Trophoblast cell (in vitro differentiated cells and primary cell): ENCODE results near the gene UQCRHL.
A peak's percentile ranks its signal among the peaks of the same experiment; 100 is the strongest.

Experiments
- DNase-seq, 2 donors: peaks; one replicate each; pipeline ENCODE4 v3.0.0-alpha.2; 2016
- H2AFZ ChIP-seq: 2 replicates; pipeline ENCODE4 v1.6.1; 2013; ENCODE audit warnings: low read length, moderate library complexity, mild to moderate bottlenecking; ENCODE audit not compliant: insufficient read depth, poor library complexity
- H2AK5ac ChIP-seq: 2 replicates; pipeline ENCODE4 v1.6.1; 2013; ENCODE audit warnings: mild to moderate bottlenecking, low read length
- H2BK120ac ChIP-seq: 2 replicates; pipeline ENCODE4 v1.6.1; 2013; ENCODE audit warnings: low read length, mild to moderate bottlenecking, moderate library complexity; ENCODE audit not compliant: insufficient read depth, poor library complexity
- H2BK12ac ChIP-seq: 2 replicates; pipeline ENCODE4 v1.6.1; 2013; ENCODE audit warnings: mild to moderate bottlenecking, low read length, moderate library complexity
- H2BK5ac ChIP-seq: 2 replicates; pipeline ENCODE4 v1.6.1; 2013; ENCODE audit warnings: low read length, low read depth, moderate library complexity, mild to moderate bottlenecking; ENCODE audit not compliant: poor library complexity
- H3K14ac ChIP-seq: 2 replicates; pipeline ENCODE4 v1.6.1; 2013; ENCODE audit warnings: mild to moderate bottlenecking, low read length
- H3K18ac ChIP-seq: 2 replicates; pipeline ENCODE4 v1.6.1; 2013; ENCODE audit warnings: mild to moderate bottlenecking, low read length
- H3K23ac ChIP-seq: 2 replicates; pipeline ENCODE4 v1.6.1; 2013; ENCODE audit warnings: low read length
- H3K27ac ChIP-seq: 2 replicates; pipeline ENCODE4 v1.5.1; 2013; ENCODE audit warnings: low read depth, mild to moderate bottlenecking, inconsistent platforms, low read length, moderate library complexity
- H3K27me3 ChIP-seq: 2 replicates; pipeline ENCODE4 v1.6.1; 2013; ENCODE audit warnings: inconsistent platforms, mild to moderate bottlenecking, low read length, moderate library complexity; ENCODE audit not compliant: insufficient read depth
- H3K36me3 ChIP-seq, 2 experiments: 1 replicate in 1 of 2; 2 replicates in 1 of 2; pipeline ENCODE4 v1.6.1; 2013; ENCODE audit warnings: low read length in 2 of 2, mild to moderate bottlenecking in 2 of 2, moderate library complexity in 1 of 2; ENCODE audit not compliant: insufficient read depth in 2 of 2, control insufficient read depth in 1 of 2
- H3K4ac ChIP-seq: 2 replicates; pipeline ENCODE4 v1.6.1; 2013; ENCODE audit warnings: low read depth, mild to moderate bottlenecking, low read length, moderate library complexity
- H3K4me1 ChIP-seq, 2 experiments: 1 replicate in 1 of 2; 2 replicates in 1 of 2; pipeline ENCODE4 v1.6.1; 2013; ENCODE audit warnings: low read length in 2 of 2, mild to moderate bottlenecking in 2 of 2, moderate library complexity in 1 of 2; ENCODE audit not compliant: insufficient read depth in 2 of 2, control insufficient read depth in 1 of 2
- H3K4me2 ChIP-seq: 2 replicates; pipeline ENCODE4 v1.6.1; 2013; ENCODE audit warnings: inconsistent platforms, mild to moderate bottlenecking, low read length, moderate library complexity
- H3K4me3 ChIP-seq: 2 replicates; pipeline ENCODE4 v1.5.1; 2013; ENCODE audit warnings: mild to moderate bottlenecking, low read depth, low read length, inconsistent platforms
- H3K79me1 ChIP-seq: one replicate; pipeline ENCODE4 v1.6.1; 2013; ENCODE audit warnings: low read length
- H3K79me2 ChIP-seq: 2 replicates; pipeline ENCODE4 v1.6.1; 2013; ENCODE audit warnings: low read length, mild to moderate bottlenecking; ENCODE audit not compliant: control insufficient read depth, insufficient read depth, poor library complexity
- H3K9ac ChIP-seq: 2 replicates; pipeline ENCODE4 v1.6.1; 2013; ENCODE audit warnings: mild to moderate bottlenecking, low read length
- H3K9me3 ChIP-seq: 2 replicates; pipeline ENCODE4 v1.6.1; 2013; ENCODE audit warnings: low read depth, mild to moderate bottlenecking, control low read depth, inconsistent platforms, low read length; ENCODE audit not compliant: insufficient read depth
- H4K12ac ChIP-seq: 2 replicates; pipeline ENCODE4 v1.6.1; 2013; ENCODE audit warnings: low read depth, mild to moderate bottlenecking, low read length, moderate library complexity
- H4K8ac ChIP-seq: 2 replicates; pipeline ENCODE4 v1.6.1; 2013; ENCODE audit warnings: low read depth, mild to moderate bottlenecking, low read length, moderate library complexity
- H4K91ac ChIP-seq: one replicate; pipeline ENCODE4 v1.6.1; 2013; ENCODE audit warnings: low read depth, mild to moderate bottlenecking, low read length, moderate library complexity
- WGBS: extraction: QIAGEN DNeasy Blood & Tissue Kit; methylation state at CpG from one replicate; pipeline ENCODE4 v1.1.7; 2013; ENCODE audit warnings: missing lambda C conversion rate; ENCODE audit not compliant: insufficient read length, insufficient coverage; ENCODE audit errors: extremely low coverage; 5-methylcytosine and 5-hydroxymethylcytosine counted together

The UQCRHL gene

DNA sequence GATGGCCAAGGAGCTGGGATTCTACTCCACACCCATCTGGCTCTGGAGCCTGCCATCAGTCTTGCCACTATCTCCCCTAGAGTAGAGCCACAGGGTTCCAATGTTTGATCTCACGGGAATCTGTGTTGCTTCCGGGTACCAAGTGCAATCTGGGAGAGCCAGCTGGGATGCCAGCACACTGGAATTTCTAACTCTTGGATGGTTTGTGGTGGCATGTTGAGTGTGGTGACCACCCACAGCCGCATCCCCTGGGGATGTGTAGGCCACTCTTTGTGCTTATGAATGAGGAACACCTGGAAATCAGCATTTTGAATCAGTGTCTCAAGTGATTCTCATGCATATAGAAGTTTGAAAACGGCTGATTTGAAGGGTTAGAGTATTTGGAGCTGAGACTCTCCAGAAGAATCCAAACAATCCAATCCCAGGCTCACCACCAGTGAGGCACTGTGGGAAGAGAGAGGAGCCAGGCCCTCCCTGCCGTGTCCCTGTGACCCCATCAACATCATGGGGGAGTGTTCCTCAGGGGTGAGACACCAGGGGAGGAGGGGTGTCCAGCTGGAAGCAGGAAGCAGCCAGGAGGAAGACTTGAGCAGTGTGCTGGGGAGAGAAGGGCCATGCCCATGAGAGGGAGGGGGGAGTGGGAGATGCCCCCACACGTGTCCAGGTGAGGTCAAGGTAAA is 35.5 kb downstream of the UQCRHL start:
- H2AK5ac ChIP-seq, result no peak overlapping the region
- no peaks in the 10 kb centered on the region for H3K27me3 ChIP-seq
- H4K91ac ChIP-seq, result no peak overlapping the region
- H3K4me1 ChIP-seq, result no peaks in the 10 kb centered on the region
- no peak overlapping the region for H3K4me2 ChIP-seq
- no peak overlapping the region for H4K12ac ChIP-seq
- H3K79me2 ChIP-seq, result no peaks in the 10 kb centered on the region
- no peak overlapping the region for H2BK12ac ChIP-seq
- peaks cover 84 to 85% of the 10 kb centered on the region in 2 experiments for H3K36me3 ChIP-seq
- no peak overlapping the region for H3K9ac ChIP-seq
- no peak overlapping the region for H2BK5ac ChIP-seq
- no peak overlapping the region for H3K4me3 ChIP-seq
- no peak overlapping the region for H2AFZ ChIP-seq
- no peaks in the 10 kb centered on the region for H3K79me1 ChIP-seq
- H3K9me3 ChIP-seq, result peaks cover 3% of the 10 kb centered on the region
- H3K27ac ChIP-seq, result no peak overlapping the region
- H4K8ac ChIP-seq, result no peak overlapping the region
- H3K4ac ChIP-seq, result no peak overlapping the region
- H3K18ac ChIP-seq, result no peak overlapping the region
- no CpG with 5 or more reads among the region's 6 CpGs for WGBS
- no peak overlapping the region for H3K14ac ChIP-seq
- no peak overlapping the region for H3K23ac ChIP-seq
- DNase-seq, result no peak
- no peak overlapping the region for H2BK120ac ChIP-seq

DNA sequence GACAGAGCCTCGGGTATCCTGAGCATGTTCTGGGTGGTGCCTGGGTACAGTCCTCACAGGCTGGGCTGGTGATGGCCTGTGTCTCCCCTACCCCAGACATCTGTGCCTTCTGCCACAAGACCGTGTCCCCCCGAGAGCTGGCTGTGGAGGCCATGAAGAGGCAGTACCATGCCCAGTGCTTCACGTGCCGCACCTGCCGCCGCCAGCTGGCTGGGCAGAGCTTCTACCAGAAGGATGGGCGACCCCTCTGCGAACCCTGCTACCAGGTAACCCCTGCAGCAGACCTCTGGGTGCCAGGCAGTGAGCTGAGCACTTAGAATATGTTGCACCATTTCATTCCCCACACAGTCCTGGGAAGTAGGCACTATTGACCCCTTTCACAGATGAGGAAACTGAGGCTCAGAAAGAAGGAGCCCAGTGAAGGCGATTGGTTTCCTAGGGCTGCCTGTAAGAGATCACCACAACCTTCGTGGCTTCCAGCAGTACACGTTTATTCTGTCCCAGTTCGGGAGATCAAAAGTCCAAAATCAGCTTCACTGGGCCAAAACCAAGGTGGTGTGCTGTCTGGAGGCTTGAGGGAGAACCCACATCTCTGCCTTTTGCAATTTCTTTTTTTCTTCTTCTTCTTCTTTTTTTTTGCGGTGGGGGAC is 37.0 kb downstream of the UQCRHL start:
- Histone ChIP-seq H2BK5ac (no peak overlapping the region), H3K4ac (no peak overlapping the region), H4K8ac (no peak overlapping the region), H3K27ac (no peak overlapping the region), H2AFZ (no peak overlapping the region), H3K14ac (no peak overlapping the region), H3K18ac (no peak overlapping the region), H2AK5ac (no peak overlapping the region), H3K23ac (no peak overlapping the region), H3K27me3 (no peaks in the 10 kb centered on the region), H3K4me3 (peak overlapping the region; percentile 1), H3K9ac (no peak overlapping the region), H3K79me1 (no peaks in the 10 kb centered on the region), H4K12ac (no peak overlapping the region), H3K9me3 (peaks cover 3% of the 10 kb centered on the region), H3K4me2 (no peak overlapping the region), H4K91ac (no peak overlapping the region), H3K4me1 (no peaks in the 10 kb centered on the region), H2BK120ac (no peak overlapping the region), H3K36me3 (peaks cover 82 to 86% of the 10 kb centered on the region in 2 experiments), H2BK12ac (no peak overlapping the region), H3K79me2 (no peaks in the 10 kb centered on the region)
- no peak for DNase-seq
- WGBS, result no CpG with 5 or more reads among the region's 14 CpGs

DNA sequence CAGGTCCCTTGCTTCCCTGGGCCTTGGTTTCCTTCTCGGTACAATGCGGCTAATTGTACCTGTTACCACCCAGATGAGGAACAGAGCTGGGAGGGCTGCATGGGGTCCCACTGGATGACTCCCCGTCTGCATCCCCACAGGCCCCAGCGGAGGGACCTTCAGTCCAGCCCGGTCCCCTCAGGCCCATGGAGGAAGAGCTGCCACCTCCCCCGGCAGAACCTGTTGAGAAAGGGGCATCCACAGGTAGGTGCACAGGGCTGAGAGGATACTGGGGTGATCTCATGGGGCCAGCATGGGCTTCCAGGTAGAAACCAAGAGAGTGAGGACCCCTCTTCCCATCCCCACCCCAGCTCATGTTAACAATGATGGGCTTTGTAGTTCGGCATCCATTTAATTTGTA is 39.1 kb downstream of the UQCRHL start:
- Histone ChIP-seq H3K9ac (no peak overlapping the region), H3K23ac (no peak overlapping the region), H3K14ac (no peak overlapping the region), H2AK5ac (no peak overlapping the region), H2BK120ac (no peak overlapping the region), H3K27me3 (no peaks in the 10 kb centered on the region), H2BK12ac (no peak overlapping the region), H3K79me1 (no peaks in the 10 kb centered on the region), H2AFZ (no peak overlapping the region), H3K4ac (no peak overlapping the region), H3K4me2 (no peak overlapping the region), H3K4me3 (no peak overlapping the region), H4K8ac (no peak overlapping the region), H3K18ac (peak overlapping the region; percentile 38), H3K4me1 (no peaks in the 10 kb centered on the region), H2BK5ac (no peak overlapping the region), H3K27ac (no peak overlapping the region), H4K91ac (no peak overlapping the region), H3K79me2 (no peaks in the 10 kb centered on the region), H3K9me3 (peaks cover 1% of the 10 kb centered on the region), H4K12ac (no peak overlapping the region), H3K36me3 (peaks cover 84 to 91% of the 10 kb centered on the region in 2 experiments)
- DNase-seq, result no peak
- WGBS, result no CpG with 5 or more reads among the region's 7 CpGs

DNA sequence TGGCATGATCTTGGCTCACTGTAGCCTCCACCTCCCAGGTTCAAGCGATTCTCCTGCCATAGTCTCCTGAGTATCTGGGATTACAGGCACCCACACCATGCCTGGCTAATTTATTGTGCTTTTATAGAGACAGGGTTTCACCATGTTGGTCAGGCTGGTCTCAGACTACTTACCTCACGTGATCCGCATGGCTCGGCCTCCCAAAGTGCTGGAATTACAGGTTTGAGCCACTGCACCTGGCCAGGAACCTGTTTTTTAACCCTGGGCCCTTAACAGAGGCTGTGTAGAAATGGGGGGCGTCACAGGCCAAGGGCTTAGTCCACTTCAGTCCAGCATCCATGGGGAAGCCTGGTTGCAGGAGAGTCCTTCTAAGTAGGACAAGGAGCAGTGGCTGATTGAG is 39.5 kb downstream of the UQCRHL start:
- Histone ChIP-seq H3K27me3 (no peaks in the 10 kb centered on the region), H2AK5ac (no peak overlapping the region), H4K91ac (no peak overlapping the region), H3K4ac (no peak overlapping the region), H3K36me3 (peaks cover 81 to 87% of the 10 kb centered on the region in 2 experiments), H3K14ac (no peak overlapping the region), H3K9me3 (peaks cover 1% of the 10 kb centered on the region), H2BK5ac (no peak overlapping the region), H2AFZ (no peak overlapping the region), H3K4me1 (no peaks in the 10 kb centered on the region), H3K4me2 (no peak overlapping the region), H4K8ac (no peak overlapping the region), H3K4me3 (no peak overlapping the region), H3K79me1 (no peaks in the 10 kb centered on the region), H3K79me2 (no peaks in the 10 kb centered on the region), H3K27ac (no peak overlapping the region), H2BK12ac (no peak overlapping the region), H3K18ac (no peak overlapping the region), H3K23ac (no peak overlapping the region), H2BK120ac (no peak overlapping the region), H4K12ac (no peak overlapping the region), H3K9ac (no peak overlapping the region)
- WGBS, result no CpG with 5 or more reads among the region's 5 CpGs
- no peak for DNase-seq
